RWPE1 (cell line): ENCODE data around the gene ZACN.
A peak's percentile ranks its signal among the peaks of the same experiment; 100 is the strongest.

ENCODE experiments used
- CTCF ChIA-PET: fragments of 350-600 bp; sonication (Branson Sonifier 250); formaldehyde crosslinking; extraction: SDS; loops from one replicate; lab custom pipeline; 2021; lab: Yijun Ruan, JAX
- POLR2A ChIA-PET: fragments of 400-600 bp; formaldehyde crosslinking; extraction: SDS; loops from one replicate; lab custom pipeline; 2020; ENCODE audit warnings: antibody characterized with exemption; ENCODE audit not compliant: low non-redundant PET; lab: Yijun Ruan, JAX
- DNase-seq: peaks from one replicate; pipeline ENCODE4 v3.0.0; 2012; ENCODE audit warnings: low spot score
- H3K27ac ChIP-seq: fragments of 450-650 bp; 2 replicates; pipeline ENCODE4 v1.5.1; 2017
- TF ChIP-seq, protein P1 (sequence below): fragments of 450-650 bp; conservative IDR thresholded peaks from 2 replicates; pipeline ENCODE4 v1.5.1; 2017; ENCODE audit warnings: low read depth, mild to moderate bottlenecking

The ZACN gene

DNA sequence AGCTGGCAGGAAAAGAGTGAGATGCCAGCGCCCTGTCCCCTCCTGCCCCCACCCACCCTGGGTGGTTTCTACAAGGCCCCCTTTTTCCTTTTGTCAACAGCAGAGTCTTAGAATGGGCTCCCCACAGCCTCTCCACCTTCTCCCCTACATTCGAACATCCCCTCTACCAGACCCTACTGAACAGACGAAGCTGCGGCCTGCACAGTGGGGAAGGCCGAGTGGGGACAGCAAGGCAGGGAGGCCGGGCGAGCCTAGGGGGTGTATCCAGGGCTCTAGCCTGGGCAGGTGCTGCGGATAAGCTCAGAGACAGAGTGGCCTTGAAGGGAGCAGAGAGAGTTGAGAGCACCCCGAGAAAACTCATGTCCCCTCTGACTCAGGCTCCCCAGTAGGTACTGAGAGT, 7.4 kb downstream of the ZACN start:
- ChIA-PET POLR2A (no interaction called here), CTCF (interaction anchor here (0.6 kb wide), 1 partner anchor 23 kb away, joined by 3 read pairs; no protein-coding TSS in a partner anchor)
- TF ChIP-seq, protein P1, sequence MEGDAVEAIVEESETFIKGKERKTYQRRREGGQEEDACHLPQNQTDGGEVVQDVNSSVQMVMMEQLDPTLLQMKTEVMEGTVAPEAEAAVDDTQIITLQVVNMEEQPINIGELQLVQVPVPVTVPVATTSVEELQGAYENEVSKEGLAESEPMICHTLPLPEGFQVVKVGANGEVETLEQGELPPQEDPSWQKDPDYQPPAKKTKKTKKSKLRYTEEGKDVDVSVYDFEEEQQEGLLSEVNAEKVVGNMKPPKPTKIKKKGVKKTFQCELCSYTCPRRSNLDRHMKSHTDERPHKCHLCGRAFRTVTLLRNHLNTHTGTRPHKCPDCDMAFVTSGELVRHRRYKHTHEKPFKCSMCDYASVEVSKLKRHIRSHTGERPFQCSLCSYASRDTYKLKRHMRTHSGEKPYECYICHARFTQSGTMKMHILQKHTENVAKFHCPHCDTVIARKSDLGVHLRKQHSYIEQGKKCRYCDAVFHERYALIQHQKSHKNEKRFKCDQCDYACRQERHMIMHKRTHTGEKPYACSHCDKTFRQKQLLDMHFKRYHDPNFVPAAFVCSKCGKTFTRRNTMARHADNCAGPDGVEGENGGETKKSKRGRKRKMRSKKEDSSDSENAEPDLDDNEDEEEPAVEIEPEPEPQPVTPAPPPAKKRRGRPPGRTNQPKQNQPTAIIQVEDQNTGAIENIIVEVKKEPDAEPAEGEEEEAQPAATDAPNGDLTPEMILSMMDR = no peak
- H3K27ac ChIP-seq = peak overlapping the region; percentile 2; the same call in 1 of the 2 replicates
- no peak for DNase-seq

DNA sequence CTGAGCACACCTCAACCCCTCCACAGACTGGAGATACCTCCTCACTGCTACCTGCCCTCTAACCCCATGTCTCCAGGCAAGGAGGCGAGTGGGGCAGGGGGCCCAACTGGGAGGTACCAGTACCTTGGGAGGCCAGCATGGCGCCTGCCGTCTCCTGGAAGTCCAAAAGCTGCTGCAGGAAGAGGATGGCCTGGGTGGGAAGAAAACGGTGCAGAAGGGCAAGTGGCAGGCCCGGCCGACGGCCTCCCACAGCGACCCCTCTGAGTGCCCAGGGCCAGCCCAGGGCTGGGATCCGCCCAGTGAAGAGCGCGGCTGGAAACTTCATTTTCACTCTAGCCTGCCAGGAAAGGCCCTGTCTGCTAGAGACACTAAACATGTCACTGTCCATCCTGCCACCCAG, 8.5 kb downstream of the ZACN start:
- CTCF ChIA-PET = no interaction called here
- POLR2A ChIA-PET = no interaction called here

DNA sequence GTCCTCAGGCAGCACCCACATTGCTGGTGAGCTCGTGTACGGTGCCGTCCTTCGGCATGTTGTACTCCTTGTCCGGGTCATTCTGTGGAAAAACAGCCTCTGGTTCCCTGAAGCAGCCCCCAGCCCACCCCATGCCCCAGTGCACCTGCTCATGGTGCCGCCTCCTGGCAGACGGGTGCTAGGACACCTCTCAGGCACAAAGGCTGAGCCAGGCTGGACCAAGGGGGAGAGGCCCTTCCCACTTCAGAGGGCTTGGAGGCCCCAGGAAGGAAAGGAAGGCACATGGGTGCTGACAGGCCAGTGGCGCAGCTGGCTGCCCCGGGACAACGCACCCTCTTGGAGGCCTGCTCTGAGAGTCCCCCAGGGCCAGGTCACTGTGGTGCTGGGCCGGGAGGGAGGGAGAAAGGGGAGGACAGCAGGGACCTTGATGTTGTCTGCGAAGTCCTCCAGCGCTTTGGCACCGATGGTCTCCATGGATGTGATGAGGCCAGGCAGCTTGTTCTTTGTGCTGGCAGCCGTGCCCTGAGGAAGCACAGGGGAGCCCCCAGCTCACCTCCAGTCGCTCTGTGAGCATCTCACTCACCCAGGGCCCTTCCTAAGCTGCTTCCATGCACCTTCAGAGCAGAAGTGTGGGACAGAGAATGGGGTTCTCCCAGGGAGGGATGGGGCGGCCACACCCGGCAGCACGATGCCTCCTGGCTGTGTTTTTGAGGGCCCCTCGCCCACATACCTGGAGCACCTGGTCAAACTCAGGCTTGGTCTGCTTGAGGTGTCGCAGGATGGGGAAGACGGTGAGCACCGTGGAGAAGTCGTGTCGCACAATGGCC, 9.3 kb downstream of the ZACN start:
- ChIA-PET CTCF (interaction anchor here (1.2 kb wide), 1 partner anchor 94 kb away, joined by 3 read pairs; no protein-coding TSS in a partner anchor), POLR2A (interaction anchor here (0.6 kb wide), 1 partner anchor 12 kb away, joined by 5 read pairs; no protein-coding TSS in a partner anchor)
- H3K27ac ChIP-seq = no peak overlapping the region
- DNase-seq = no peak
- TF ChIP-seq, protein P1 = no peak

More for the DNA sequence above, 8.5 kb downstream of the ZACN start:
- H3K27ac ChIP-seq = no peak overlapping the region
- no peak for DNase-seq
- TF ChIP-seq, protein P1 = no peak

DNA sequence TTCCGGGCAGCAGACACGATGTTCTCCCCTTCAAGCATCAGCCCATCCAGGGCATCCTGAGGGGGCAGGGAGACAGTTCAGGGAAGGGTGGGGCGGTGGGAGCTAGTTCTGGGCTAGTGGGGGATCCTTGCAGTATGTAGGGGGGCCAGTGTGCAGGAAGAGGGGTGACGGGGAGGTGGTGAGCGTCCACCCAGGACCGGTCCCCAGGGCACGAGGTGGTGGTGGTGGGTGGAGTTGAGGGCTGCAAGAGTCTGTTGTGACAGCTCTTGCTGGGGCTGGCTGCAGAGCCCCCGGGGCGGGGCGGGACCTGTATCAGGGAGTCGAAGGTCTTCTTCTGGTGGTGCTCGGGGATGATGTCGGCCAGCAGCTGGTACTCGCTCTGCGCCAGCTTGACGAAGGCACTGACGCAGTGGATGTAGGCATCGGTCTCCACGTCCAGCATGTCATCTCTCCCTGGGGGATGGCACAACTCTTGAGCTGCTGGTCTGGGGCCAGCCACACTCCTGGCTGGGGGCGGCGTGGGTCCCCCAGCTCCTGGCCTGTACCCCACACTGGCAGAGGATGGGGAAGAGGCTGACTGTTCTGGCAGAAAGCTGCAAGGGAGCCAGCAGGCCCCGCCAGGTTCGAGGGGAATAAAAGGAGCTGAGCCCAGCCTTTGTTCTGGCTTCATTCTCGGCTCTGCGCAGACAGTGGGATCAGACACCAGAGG, 10.0 kb downstream of the ZACN start:
- TF ChIP-seq, protein P1 = no peak
- ChIA-PET POLR2A (interaction anchor here (0.6 kb wide), 1 partner anchor 11 kb away, joined by 5 read pairs; no protein-coding TSS in a partner anchor), CTCF (interaction anchor here (1.2 kb wide), 1 partner anchor 93 kb away, joined by 3 read pairs; no protein-coding TSS in a partner anchor)
- no peak overlapping the region for H3K27ac ChIP-seq
- no peak for DNase-seq

DNA sequence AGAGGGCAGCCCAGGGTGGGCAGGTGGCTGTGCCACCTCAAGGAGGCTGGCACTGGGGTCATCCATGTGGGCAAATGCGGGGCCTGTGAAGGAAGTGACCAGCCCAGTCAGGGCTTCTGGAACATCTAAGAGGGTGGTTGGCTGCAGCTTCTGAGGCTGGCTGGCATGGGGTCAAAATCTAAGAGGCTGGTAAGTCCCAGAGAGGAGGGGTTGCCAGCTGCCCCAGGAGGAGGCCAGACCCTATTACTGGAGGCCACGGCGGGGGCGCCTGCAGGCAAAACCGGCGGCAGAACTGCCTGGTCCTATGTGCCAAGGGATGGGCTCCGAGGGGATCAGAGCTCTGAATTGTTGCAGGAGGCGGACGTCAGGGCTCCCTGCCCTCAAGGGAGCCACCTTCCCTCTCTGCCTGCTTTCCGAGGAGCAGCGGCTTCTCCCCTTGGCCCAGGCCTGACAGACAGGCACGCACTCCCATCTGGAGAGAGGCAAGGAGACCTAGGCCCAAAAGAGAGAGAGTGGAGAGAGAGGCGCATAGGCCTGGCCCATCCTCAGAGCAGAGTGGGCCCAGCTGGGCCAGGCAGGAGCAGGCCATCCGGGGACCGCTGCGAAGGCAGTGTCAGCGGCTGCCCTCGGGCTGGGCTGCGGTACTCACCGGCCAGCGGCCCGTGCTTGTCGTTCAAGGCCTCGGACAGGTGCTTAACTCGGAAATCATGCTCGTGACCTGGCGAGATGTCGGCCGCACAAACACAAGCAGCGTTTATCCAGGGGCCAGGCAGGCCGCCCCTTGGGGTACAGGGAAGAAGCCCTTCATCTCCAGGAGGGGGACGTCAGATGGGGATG, 10.9 kb downstream of the ZACN start:
- TF ChIP-seq, protein P1 = no peak
- DNase-seq = no peak
- H3K27ac ChIP-seq = peak overlapping the region; percentile 13; the same call in 1 of the 2 replicates
- CTCF ChIA-PET = interaction anchor here (0.5 kb wide), 1 partner anchor 12 kb away, joined by 10 read pairs; no protein-coding TSS in a partner anchor
- POLR2A ChIA-PET = no interaction called here
